Measurements from ENCODE around the gene SLC1A4.
A peak's percentile ranks its signal among the peaks of the same experiment; 100 is the strongest.
"Not testable (repeated sequence)": the region's sequence is repeated elsewhere in the genome, so short reads cannot be mapped to it uniquely, and the experiment has no call there.

SLC1A4 gene

DNA sequence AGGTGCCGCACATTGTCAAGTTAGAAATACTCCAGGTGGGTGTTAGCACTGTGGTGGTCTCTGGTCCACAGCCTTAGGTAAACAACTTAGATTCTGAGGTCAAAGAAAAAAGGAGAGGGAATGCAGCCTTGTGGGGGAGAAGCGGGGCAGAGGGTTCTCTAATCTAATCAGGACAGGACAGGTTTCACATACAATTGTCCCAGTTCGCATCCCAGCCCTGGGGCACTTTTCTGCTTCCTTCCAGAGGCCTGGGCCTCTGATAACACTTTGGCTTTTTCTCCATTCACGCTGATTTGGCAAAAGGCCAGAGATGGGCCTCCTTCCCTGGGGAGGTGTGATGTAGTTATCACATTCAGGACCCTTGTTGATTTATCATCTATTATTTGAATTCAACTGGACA lies 32.5 kb downstream of the SLC1A4 start:
- no peak overlapping the region for H3K4me3 Mint-ChIP-seq
- H3K9me3 Mint-ChIP-seq: no peaks in the 10 kb centered on the region
- no peaks in the 10 kb centered on the region for H3K27me3 Mint-ChIP-seq
- peaks cover 28% of the 10 kb centered on the region for H3K36me3 Mint-ChIP-seq (ENCODE audit: low read depth)
- DNase-seq: no peak
- H3K4me1 Mint-ChIP-seq: peaks cover 18% of the 10 kb centered on the region
- no peak for ATAC-seq
- no peak overlapping the region for H3K27ac Mint-ChIP-seq

DNA sequence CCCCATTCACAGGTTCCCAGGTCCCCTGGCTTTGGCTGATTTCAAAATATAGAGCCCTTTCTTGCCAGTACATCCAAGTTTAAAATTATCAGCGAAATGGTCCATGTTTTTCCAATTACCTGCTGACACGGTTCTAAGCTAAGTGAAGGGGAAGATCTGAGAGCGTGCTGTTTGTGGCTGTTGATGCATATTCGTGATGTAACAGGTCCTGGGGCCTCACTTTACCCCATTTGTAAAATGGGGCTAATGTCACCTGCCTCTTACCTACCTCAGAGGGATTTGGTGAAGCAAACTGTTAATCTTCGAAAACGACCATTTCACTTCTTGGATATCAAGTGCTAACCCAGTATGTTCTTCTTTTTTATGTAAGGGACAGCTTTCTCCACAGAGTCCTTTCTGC lies 33.0 kb downstream of the SLC1A4 start:
- Mint-ChIP-seq H3K4me3 (no peak overlapping the region), H3K4me1 (peaks cover 18% of the 10 kb centered on the region), H3K9me3 (no peaks in the 10 kb centered on the region), H3K36me3 (ENCODE audit: low read depth) (peaks cover 24% of the 10 kb centered on the region), H3K27me3 (no peaks in the 10 kb centered on the region), H3K27ac (no peak overlapping the region)
- no peak for ATAC-seq
- no peak for DNase-seq

GRCh38 chr2:65023742-65024141 lies 34.5 kb downstream of the SLC1A4 start:
- no peaks in the 10 kb centered on the region for H3K9me3 Mint-ChIP-seq
- H3K27ac Mint-ChIP-seq: no peak overlapping the region
- ATAC-seq (no peak), DNase-seq (no peak)
- H3K27me3 Mint-ChIP-seq: no peaks in the 10 kb centered on the region
- peaks cover 10% of the 10 kb centered on the region for H3K36me3 Mint-ChIP-seq (ENCODE audit: low read depth)
- H3K4me3 Mint-ChIP-seq: no peak overlapping the region
- peaks cover 10% of the 10 kb centered on the region for H3K4me1 Mint-ChIP-seq

DNA sequence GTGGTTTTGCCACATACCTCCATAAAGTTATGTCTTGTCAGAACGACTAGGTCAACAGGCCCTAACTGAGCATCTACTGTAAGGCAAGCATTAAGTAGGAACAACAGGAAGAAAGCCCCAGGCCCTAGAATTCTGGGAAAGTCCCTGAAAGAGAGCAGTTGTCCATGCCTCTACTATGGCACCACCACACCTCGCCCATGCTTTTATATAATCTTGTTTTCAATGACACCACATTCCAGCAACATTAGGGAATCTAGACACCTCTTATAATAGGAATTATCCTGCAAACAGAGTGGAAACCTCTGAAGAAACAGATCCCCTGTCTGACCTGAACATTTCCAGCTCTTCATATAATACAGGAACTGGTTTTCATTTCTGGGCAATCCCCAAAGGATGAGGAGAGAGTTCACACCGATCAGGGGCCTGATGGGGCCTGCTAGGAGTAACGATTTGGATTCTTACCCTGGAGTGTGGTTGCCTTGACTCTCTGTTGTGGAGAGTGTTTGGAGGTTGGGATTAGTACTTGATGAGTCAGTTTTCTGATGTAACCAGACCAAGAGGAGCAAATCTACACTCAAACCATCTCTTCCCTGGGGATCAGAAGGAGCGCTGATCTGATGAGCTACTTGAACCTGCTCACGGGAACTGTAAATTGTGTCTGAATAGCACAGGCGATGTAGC lies 35.1 kb downstream of the SLC1A4 start:
- Mint-ChIP-seq H3K36me3 (ENCODE audit: low read depth) (peaks cover 6% of the 10 kb centered on the region), H3K4me3 (no peak overlapping the region), H3K4me1 (peaks cover 10% of the 10 kb centered on the region), H3K27ac (peak overlapping the region; percentile 40), H3K27me3 (no peaks in the 10 kb centered on the region), H3K9me3 (no peaks in the 10 kb centered on the region)
- ATAC-seq (no peak), DNase-seq (no peak)

GRCh38 chr2:65025453-65026123 lies 36.4 kb downstream of the SLC1A4 start:
- Mint-ChIP-seq H3K27me3 (no peaks in the 10 kb centered on the region), H3K4me3 (no peak overlapping the region), H3K9me3 (no peaks in the 10 kb centered on the region), H3K27ac (peak overlapping the region; percentile 55), H3K36me3 (ENCODE audit: low read depth) (peaks cover 3% of the 10 kb centered on the region), H3K4me1 (peaks cover 12% of the 10 kb centered on the region)
- peak; percentile 81 for ATAC-seq
- DNase-seq: no peak

DNA sequence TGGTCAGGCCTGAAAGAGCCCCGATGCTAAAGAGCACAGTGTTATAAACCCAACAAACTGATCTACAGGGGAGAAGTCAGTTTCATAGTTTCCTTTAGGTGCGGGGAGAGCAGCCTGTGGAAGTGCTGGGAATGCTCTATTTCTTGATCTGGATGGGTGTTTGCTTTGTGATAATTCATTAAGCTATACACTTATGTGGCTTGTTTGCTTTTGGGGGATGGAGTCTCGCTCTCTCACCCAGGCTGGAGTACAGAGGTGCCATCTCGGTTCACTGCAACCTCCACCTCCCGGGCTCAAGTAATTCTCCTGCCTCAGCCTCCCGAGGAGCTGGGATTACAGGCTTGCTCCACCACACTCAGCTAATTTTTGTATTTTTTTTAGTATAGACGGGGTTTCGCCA lies 37.0 kb downstream of the SLC1A4 start:
- Mint-ChIP-seq H3K4me1 (peaks cover 17% of the 10 kb centered on the region), H3K36me3 (ENCODE audit: low read depth) (peaks cover 3% of the 10 kb centered on the region), H3K9me3 (no peaks in the 10 kb centered on the region), H3K27me3 (no peaks in the 10 kb centered on the region), H3K4me3 (no peak overlapping the region), H3K27ac (peak overlapping the region; percentile 55)
- no peak for ATAC-seq
- no peak for DNase-seq

- H3K4me1 Mint-ChIP-seq: peaks cover 25% of the 10 kb centered on the region
- H3K27me3 Mint-ChIP-seq: no peaks in the 10 kb centered on the region
- ATAC-seq: no peak
- DNase-seq: no peak
- H3K9me3 Mint-ChIP-seq: no peaks in the 10 kb centered on the region
- peaks cover 3% of the 10 kb centered on the region for H3K36me3 Mint-ChIP-seq (ENCODE audit: low read depth)
- H3K27ac Mint-ChIP-seq: no peak overlapping the region
- no peak overlapping the region for H3K4me3 Mint-ChIP-seq
These were observed 37.7 kb downstream of the SLC1A4 start for GRCh38 chr2:65026704-65027464.

DNA sequence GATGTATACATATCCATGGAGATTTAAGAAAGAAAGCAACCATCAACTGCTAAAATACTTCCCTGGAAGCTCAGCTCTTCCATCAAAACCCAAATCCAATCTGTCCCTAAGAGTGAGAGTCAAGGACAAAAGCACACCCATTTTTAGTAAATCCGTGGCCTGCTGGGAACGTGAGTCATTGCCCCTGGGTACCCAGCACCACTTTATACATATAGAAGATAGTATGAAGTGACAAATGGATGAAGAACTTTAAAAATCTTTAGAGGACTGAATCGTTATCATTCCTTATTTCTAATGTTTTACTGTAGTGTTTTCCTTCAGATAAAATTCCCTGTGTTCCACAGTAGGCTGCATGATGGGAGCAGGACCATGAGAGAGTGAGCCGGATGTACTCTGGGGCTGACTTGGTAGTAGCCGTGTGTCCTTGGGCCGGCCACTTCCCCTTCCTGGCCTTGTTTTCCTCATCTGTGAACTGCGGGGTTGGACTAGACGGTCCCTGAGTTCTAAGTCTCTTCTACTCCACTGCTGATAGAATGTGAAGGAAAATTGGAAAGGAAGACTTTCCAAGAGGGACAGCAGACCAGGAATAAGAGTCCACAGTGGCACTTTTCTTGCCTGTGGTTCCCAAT lies 38.5 kb downstream of the SLC1A4 start:
- Mint-ChIP-seq H3K36me3 (ENCODE audit: low read depth) (peaks cover under 1% of the 10 kb centered on the region), H3K9me3 (no peaks in the 10 kb centered on the region), H3K4me3 (no peak overlapping the region), H3K4me1 (peaks cover 33% of the 10 kb centered on the region), H3K27me3 (no peaks in the 10 kb centered on the region), H3K27ac (peak overlapping the region; percentile 20)
- ATAC-seq (no peak), DNase-seq (no peak)

- peaks cover 30% of the 10 kb centered on the region for H3K4me1 Mint-ChIP-seq
- H3K4me3 Mint-ChIP-seq: no peak overlapping the region
- DNase-seq (no peak), ATAC-seq (no peak)
- no peaks in the 10 kb centered on the region for H3K9me3 Mint-ChIP-seq
- no peak overlapping the region for H3K27ac Mint-ChIP-seq
- H3K36me3 Mint-ChIP-seq (ENCODE audit: low read depth): no peaks in the 10 kb centered on the region
- no peaks in the 10 kb centered on the region for H3K27me3 Mint-ChIP-seq
These were observed 41.5 kb downstream of the SLC1A4 start for GRCh38 chr2:65030476-65031332.

- H3K27ac Mint-ChIP-seq: peak overlapping the region; percentile 40
- peak overlapping the region; percentile 30 for H3K4me3 Mint-ChIP-seq
- ATAC-seq: peak; percentile 56
- peaks cover 23% of the 10 kb centered on the region for H3K4me1 Mint-ChIP-seq
- no peak for DNase-seq
- no peaks in the 10 kb centered on the region for H3K9me3 Mint-ChIP-seq
- H3K27me3 Mint-ChIP-seq: no peaks in the 10 kb centered on the region
- no peaks in the 10 kb centered on the region for H3K36me3 Mint-ChIP-seq (ENCODE audit: low read depth)
These were observed 42.3 kb downstream of the SLC1A4 start for GRCh38 chr2:65031341-65032018.

DNA sequence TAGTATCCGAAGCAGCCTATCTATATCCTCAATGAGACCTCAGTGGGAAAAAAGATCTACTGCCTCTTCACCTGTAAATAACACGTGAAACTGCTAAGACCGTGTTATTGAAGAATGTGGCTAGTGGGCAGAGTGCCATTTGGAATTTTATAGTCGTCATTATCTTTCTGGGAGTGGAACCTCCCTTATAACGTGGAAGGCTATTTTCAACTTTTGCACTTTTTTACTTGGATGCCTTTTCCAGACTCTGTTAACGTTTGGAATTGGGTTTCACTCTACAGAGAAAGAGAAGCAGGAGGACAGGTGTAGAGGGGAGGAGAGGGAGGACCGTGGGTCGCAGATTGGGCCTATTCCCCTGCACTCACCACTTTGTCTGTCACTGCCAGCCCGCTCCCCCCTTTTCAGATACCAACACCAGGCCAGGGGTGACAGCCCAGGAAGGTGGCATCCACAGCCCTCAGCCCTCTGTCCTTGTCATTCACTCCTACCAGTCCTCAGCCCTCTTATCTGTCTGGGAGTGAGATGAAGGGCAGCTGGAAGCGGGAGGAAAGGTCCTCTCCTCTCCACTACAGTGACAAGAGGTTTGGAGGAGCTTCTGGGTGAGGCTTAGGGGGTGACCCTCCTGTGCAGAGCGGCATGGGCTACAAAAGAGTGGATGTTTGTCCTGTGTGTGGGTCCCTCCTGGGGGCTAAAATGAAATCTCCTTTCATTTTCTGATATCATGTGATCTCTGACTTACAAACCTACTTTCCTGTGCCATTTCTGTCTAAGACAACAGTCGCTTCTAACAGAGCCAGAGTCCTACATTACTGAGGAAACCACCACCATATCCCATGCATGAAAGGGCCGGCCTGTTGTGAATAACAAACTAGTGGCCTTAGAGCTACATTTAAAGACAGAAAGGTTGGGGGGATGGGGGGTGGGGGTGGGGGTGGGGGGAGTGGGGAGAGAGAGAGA lies 43.1 kb downstream of the SLC1A4 start:
- ATAC-seq: peak; percentile 7
- Mint-ChIP-seq H3K36me3 (ENCODE audit: low read depth) (no peaks in the 10 kb centered on the region), H3K4me3 (peak overlapping the region; percentile 30), H3K4me1 (peaks cover 23% of the 10 kb centered on the region), H3K9me3 (no peaks in the 10 kb centered on the region), H3K27me3 (no peaks in the 10 kb centered on the region), H3K27ac (peak overlapping the region; percentile 40)
- DNase-seq: no peak

DNA sequence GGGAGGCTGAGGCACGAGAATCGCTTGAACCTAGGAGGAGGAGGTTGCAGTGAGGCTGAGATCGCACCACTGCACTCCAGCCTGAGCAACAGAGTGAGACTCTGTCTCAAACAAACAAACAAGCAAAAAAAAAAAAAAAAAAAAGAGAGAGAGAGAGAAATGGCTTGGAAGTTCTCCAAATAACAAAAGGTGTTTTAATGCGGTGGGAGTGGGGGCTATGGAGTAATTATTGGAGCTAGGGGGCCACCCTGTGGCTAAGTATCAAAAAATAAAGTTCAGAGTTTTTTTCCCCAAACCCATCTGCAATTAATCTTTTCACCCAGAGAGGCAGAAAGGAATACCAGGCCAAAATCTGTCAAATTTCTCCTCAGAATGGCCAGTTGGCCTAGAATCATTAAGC lies 44.0 kb downstream of the SLC1A4 start:
- Mint-ChIP-seq H3K9me3 (no peaks in the 10 kb centered on the region), H3K4me3 (no peak overlapping the region), H3K36me3 (ENCODE audit: low read depth) (no peaks in the 10 kb centered on the region), H3K27me3 (no peaks in the 10 kb centered on the region), H3K27ac (no peak overlapping the region), H3K4me1 (peaks cover 23% of the 10 kb centered on the region)
- peak; percentile 13 for DNase-seq
- ATAC-seq: no peak

DNA sequence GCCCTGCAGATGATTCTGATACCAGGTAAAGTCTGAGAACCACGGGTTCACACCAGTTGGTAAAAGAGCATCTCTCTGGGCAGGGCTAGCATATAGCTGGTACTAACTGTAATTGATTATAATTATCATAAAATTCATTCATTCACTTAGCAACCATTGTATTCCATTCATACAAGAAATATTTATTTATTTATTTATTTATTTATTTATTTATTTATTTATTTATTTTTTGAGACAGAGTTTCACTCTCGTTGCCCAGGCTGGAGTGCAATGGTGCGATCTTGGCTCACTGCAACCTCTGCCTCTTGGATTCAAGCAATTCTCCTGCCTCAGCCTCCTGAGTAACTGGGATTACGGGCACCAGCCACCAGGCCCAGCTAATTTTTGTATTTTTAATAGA lies 44.5 kb downstream of the SLC1A4 start:
- H3K27me3 Mint-ChIP-seq; ATAC-seq; DNase-seq; H3K4me3 Mint-ChIP-seq; H3K9me3 Mint-ChIP-seq; H3K27ac Mint-ChIP-seq; H3K36me3 Mint-ChIP-seq (ENCODE audit: low read depth): not testable (repeated sequence)
- peaks cover 23% of the 10 kb centered on the region for H3K4me1 Mint-ChIP-seq
